ENCODE results near the gene KLHL22.
"Not testable (repeated sequence)": the region's sequence is repeated elsewhere in the genome, so short reads cannot be mapped to it uniquely, and the experiment has no call there.

Gene KLHL22

DNA sequence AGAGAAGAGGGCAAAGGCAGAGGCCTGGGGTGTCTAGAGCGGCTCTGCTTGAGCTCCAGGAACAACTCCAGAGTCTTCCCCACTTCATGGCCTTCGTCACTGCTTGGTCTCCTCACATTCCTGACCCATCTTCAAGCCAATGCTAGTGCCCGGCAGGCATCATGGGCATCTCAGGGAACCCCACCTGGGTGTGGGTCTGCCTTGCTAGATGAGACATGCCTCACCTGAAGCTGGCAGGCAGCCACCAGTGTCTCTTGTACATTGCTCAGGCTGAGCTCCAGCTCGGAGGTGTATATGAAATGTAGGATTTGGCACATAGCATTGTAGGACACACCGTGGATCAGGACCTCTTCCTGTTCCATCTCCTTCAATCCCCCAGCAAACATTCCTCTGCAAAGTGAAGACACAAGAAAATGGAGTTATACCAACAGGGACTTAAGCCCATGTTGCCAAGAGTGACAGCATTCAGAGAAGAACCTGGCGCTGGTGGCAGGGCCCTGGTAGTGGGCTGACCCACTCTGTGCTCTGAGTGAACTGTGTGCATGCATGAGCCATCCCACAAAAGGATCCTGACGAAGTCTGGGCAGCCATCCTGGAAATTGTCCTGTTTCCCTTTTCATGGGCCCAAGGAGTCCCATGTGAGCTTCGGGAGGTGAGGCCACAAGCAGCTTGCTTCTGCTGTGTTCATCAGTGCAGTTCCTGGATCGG lies 24.3 kb downstream of the KLHL22 start:
- DNase-seq (ENCODE audit: low read depth in 2 of 2): no peak

DNA sequence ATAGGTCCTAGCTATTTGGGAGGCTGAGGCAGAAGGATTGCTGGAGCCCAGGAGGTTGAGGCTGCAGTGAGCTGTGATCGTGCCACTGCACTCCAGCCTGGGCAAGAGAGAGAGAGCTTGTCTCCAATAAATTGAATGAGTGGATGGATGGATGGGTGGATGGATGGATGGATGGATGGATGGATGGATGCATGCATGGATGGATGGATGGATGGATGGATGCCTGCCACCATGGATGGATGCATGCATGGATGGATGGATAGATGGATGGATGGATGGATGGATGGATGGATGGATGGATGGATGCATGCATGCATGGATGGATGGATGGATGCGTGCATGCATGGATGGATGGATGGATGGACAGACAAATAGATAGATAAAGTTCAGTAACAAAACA lies 25.1 kb downstream of the KLHL22 start:
- not testable (repeated sequence) for DNase-seq (ENCODE audit: low read depth in 2 of 2)

DNA sequence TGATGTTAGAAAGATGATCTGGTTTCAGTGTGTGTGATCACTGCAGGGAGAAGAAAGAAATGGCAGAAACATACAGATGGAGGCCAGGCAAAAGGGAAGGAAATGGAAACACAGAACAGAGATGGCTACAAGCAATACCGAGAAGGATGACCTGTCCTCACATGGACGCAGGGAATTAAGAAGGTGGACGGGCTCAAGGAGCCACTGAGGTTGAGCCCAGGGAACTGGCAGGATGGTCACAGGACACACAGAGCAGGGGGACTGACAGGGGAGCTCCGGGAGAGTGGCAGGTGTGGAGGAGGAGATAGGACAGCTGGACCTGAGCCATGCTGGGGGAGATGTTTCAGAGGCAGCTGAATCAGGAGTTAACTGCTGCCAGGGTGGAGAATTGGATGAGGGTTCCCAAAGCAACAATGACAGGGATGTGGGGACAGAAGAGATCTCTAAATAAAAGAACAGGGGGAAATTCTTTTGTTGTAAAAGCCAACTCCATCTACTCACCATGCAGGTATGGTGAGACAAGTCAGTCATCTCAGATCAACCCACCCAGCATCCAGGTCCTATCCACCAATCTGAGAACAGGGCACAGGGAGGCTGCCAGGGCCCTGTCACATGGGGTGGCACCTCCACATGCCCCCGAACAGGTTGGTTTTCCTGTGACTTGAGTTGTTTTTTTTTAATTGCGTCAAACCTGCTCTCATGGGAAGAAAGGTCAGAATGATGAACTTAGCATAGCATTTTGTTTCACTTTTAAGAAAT lies 26.3 kb downstream of the KLHL22 start:
- DNase-seq (ENCODE audit: low read depth in 2 of 2): no peak

DNA sequence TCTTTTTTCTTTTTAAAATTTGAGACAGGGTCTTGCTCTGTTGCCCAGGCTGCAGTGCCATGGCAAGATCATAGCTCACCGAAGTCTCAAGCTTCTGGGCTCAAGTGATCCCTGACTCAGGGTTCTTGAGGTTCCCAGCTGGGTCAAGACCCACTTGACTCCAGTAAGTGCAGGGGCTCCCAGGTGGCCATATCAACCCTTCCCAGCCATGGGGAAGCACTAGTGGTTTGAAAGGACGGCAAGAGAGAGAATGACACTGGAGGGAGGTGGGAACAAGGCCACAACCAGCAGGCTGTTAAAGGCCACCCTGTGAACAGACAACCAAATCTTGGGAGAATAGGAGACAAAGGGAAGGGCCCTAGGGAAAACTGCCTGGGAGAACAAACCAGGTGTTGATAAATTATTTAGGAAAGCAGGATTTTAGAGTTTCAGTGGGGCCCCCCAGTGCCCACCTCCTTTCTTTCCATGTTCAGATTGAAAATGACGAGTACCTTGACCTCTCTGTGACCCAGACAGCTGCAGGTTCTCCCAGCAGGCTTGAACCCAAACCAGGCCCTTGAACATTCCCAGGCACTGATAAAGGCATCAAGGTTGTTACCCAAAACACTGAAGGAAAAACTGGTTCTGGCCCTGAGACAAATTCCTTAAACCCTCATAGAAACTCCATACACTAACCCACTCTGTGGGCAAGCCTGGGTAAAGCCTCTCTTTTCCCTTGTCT lies 28.8 kb downstream of the KLHL22 start:
- DNase-seq (ENCODE audit: low read depth in 2 of 2): no peak

DNA sequence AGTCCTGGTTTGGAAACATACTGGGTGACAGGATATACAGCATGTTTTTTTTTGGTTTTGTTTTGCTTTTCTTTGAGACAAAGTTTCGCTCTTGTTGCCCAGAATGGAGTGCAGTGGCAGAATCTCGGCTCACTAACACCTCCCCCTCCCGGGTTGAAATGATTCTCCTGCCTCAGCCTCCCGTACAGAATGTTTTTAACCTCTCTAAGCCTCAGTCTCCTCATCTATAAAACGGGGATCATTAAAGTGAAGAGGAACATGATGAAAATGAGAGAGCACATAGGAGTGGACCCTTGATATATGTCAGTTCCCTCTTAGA lies 29.9 kb downstream of the KLHL22 start:
- no peak for DNase-seq (ENCODE audit: low read depth in 2 of 2)

DNA sequence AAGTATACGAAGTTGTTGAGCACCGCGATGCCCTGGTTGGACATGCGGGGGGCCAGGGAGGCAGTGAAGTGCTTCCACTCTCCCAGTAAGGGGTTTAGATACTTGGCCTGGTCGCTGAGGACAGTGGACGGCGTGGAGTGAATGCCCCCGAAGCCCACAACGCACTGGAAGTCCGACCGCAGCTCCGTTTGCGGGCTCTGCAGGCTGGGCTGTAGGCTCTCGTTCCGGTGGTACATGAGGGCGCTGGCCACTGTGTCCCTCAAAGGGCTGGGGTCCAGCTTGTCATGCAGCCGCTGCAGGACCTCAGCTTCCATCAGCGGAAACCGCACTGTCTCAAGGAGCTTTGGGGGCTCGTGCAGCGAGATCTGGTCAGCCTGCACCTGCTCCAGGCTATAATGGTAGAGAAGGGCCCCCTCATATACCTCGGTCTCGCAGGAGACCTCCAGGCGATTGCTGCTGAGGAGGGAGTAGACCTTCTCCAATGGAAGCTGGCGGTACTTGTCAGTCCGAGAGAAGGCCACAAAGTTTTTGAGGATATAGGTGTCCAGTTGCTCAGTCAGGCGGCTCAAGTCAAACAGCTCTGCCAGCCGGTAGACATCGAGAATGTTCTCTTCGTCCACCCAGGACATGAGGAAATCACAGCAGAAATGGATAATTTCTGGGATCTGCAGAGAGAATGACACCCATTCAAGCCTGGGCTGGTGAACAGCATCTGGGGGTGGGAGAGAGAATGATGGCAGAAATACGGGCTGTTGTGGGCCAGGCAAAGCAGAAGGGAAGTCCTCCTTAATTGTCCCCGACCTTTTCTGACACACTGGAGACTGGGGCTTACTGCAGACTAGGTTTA lies 30.5 kb downstream of the KLHL22 start:
- no peak for DNase-seq (ENCODE audit: low read depth in 2 of 2)

DNA sequence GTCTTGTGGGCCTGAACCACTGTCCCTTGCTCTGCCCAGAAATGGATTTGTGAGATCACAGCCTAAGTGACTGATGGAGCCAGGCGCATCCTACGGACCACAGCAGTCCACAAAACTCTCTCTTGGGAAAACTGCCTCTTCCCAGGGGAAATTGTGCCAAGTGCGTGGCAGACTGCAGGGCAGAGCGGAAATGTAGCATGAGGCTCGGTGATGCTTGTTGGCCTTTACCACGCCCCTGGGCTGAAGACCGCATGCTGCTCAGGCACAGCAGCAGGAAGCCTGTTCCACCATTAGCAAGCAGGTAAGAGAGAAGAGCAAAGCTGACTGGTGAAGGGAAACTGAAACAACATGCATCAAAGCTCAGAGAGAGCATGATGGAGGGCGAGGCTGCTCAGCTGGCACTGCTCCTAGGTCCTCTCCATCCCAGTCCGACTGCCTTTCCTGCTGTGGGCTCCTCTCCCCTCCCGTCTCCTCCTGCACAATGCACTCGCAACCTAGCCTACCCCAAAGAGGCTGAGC lies 31.4 kb downstream of the KLHL22 start:
- peak; percentile 26 for DNase-seq (ENCODE audit: low read depth in 2 of 2)

DNA sequence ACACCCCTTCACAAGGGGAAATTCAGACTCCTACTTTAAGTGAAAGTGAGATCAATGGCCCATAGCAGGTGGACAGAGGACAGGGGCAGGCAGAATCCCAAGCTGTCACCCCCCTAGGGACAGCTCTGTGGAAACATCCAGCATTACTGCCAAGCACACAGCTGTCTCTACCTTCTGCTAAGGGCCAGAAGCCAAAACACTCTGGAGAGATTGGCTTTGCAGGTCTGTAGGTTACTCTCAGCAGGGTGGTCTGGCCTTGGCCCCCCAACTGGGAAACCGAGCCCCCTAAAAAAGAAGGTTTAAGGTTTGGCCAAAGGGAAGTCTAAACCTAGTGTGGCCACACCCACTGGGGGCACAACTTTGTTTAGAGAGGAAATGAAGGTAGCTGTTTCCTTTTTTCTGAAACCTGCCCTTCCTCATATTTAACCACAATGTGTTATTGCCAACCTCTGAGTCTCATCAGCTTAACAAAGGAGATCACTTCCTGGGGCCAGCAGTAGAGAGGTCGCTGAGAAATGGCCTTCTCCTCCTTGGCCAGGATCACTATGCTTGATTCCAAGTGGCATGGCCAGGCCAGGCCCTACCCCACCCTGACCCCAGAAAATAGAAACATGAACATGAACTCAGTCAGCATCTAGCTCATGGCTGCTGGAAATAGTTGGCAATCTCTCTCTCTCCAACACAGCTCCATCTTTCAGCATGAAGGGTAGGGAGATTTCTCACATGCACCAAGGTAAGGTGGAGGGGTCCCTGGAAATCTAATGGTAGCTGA lies 32.1 kb downstream of the KLHL22 start:
- DNase-seq (ENCODE audit: low read depth in 2 of 2): no peak

DNA sequence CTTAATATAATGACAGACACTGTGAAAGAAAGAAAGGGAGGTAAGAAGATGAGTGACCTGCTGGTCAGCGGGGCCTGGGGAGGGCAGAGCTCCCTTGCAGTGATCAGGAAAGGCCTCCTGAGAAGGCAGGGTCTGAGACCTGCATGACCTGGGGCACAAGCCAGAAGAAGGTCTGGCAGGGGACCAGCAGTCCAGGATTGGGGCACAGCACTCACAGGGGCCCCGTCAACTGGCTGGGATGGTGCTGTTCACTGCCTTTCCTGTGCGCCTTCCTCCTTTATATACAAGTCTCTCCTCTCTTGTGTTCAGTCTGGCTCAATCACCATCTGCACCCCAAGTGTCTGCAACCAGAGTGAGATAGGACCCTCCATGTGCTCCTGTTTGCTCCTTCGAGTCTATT lies 35.7 kb downstream of the KLHL22 start:
- no peak for DNase-seq (ENCODE audit: low read depth in 2 of 2)

DNA sequence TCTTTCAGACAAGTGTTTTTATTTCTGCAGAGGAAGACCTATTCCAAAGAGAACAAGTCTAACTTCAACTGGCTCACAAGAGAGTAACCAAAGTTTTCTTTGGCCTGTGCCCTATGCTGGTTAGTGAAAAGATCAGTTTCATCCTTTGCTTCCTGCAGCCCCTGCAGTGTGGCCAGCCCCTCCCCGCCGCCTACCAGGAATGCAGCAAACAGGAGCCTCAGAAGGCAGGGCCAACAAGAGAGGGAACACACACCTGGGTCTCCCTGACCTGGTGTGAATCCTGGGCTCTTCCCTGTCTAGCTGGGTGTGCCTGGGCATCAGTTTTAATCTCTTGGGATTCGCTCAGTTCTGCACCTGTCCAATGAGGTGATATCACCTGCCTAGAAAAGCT lies 36.4 kb downstream of the KLHL22 start:
- no peak for DNase-seq (ENCODE audit: low read depth in 2 of 2)

DNA sequence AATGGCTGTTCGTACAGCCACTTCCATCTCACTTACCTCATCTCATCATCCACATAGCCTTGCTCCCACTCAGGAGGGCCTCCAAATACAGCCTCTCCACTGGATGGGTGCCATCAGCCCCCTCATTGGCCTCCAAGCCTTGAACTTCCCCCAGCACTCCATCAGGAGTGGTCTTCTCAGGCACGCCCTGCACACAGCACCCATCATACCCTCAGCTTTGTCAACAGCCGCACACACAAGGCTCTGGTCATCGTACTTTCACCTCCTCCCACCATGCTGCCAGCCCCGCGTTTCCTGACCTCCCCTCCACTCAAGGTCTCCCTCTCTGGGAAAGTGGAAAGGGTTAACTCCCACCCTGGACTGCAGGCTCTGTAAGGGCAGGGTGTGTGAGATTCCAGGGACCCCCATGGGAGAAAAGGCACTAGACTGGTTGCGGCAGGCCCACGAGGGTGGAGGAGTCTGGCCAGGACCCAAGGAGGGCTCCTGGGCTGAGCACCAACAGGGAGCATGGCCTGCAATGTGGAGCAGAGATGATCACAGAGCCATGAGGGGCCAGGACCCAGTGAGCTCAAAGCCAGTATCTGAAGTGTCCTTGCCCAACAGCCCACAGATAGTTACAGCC lies 37.0 kb downstream of the KLHL22 start:
- no peak for DNase-seq (ENCODE audit: low read depth in 2 of 2)

DNA sequence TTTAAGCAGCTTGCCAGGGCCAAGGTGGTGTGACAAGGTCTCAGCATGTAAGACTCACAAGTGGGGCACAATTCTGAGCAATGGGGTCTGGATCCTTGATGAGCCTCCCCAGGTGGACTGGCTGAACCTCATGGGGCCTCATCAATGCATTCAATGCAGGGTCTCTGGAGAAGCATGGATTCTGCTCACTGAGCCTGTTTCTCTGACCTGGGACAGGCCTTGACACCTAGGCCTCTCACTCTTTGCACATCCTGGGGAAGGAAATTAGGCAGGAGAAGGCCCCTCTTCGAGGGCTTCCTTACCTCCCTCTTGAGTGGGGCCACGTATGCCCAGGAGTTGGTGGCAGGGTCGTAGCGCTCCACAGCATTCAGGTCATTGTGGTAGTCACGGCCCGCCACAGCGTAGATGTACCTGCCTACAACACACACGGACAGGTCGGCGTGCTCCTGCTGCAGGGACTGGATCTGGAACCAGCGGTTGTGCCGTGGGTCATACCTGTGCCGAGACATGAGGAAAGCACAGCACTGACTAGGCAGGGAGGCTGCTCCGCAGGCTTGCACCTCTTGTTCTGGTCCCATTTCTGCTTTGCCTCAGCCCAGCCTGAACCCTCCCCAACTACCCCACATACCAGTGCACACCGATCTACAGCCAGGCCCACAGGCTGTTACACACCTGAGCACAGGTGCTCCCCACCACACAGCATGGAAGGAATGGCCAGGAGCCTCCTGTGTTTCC lies 37.9 kb downstream of the KLHL22 start:
- no peak for DNase-seq (ENCODE audit: low read depth in 2 of 2)

DNA sequence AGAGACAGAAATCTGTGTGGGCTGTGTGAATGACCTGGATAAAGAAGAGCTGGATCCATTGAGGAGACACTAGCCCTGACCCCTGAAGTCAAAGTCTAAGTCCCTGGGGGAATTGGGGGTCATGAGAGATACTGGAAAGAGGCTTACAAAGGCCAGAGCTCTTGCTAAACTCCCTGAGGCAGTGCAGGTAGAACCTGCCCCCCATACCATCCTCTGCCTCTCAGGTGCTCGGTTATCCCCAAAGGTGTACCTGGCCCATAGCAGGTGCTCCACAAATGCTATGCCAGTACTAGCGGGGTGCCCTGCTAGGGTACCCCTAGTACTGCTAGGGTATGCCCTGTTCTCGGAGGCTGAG lies 38.9 kb downstream of the KLHL22 start:
- DNase-seq (ENCODE audit: low read depth in 2 of 2): no peak

DNA sequence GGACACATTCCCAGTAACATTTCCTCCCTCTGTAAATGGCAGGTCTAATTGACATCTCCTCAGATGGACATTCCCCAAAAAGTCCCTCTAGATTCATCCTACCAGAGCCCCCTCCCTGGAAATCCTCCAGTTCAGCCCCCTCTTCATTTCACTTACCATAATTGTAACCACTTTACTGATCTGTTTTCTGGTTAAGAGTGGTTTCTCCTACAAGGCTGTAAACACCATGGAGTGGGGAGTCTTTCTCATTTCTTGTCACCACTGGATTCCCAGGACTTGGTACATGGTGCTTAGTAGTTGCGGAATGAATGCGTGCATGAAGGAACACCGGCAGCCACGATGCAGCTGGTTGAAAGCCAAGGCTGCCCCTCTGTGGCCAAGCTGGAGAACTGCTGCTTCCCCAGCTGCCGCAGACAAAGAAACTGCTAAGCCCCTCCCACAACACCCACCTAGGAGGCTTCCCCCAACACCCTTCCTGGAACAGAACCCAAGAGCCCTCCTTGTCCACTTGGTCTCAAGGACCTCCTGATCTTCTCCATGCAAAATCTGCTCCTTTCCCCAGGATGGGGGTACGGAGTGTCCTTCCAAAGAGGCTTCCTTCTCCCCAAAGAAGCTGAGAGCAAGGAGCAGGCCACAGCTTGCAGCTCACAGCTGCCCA lies 39.4 kb downstream of the KLHL22 start:
- DNase-seq (ENCODE audit: low read depth in 2 of 2): peak; percentile 60 to 64

DNA sequence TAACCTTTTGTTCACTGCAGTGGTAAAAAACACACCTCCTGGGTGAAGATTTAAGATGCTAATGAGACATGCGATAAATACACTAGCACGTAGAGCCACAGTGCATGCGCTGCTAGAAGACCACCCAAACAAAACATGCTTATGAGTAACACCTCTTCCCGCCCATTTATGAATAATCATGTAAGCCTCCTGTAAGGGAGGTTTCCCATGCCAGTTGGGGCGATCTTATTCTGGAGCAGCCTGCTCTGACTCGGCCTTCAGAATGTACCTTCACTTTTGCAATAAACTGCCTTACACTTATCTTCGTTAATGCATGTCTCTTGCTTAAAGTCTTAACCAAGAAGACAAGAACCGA lies 39.9 kb downstream of the KLHL22 start:
- DNase-seq (ENCODE audit: low read depth in 2 of 2): no peak

DNA sequence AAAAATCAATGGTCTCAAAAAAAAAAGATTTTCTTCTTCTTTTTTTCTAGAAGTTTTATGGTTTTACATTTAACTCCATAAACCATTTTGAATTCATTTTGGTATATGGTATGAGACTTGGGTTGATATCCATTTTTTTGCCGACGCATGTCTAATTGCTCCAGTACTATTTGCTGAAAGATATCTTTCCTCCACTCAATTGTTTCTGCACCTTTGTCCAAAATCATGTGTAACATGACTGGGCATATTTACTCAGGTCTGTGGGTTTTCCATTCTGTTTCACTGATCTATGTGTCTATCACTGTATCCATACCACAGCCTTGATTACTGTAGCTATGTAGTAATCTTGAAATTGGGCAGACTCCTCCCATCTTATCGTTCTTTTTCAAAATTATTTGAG lies 42.4 kb downstream of the KLHL22 start:
- no peak for DNase-seq (ENCODE audit: low read depth in 2 of 2)

DNA sequence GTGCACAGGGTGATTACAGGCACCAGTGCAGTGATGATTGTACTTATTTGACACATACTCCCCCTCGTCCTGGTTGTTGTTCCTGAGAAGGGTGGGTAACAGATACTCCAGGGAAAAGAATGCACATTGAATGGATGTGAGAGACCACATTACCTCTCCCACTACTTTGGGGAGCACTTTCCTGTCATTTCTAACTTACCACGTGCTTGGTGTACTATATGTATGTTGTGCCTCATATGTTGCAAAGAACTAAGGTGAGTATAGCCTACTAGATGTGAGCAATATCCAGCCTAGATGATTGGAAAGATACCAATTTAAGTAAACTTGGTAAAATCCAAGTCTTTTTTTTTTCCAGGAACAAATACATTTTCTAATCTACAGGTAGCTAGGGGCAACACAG lies 43.7 kb downstream of the KLHL22 start:
- DNase-seq (ENCODE audit: low read depth in 2 of 2): no peak

DNA sequence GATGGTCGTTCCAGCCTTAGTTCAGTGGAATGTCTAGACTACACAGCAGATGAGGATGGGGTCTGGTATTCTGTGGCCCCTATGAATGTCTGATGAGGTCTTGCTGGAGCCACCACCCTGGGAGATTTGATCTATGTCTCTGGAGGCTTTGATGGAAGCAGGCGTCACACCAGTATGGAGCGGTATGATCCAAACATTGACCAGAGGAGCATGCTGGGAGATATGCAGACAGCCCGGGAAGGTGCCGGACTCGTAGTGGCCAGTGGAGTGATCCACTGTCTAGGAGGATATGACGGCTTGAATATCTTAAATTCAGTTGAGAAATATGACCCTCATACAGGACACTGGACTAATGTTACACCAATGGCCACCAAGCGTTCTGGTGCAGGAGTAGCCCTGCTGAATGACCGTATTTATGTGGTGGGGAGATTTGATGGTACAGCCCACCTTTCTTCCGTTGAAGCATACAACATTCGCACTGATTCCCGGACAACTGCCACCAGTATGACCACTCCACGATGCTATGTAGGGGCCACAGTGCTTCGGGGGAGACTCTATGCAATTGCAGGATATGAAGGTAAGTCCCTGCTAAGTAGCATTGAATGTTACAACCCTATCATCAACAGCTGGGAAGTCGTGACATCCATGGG lies 44.3 kb downstream of the KLHL22 start:
- not testable (repeated sequence) for DNase-seq (ENCODE audit: low read depth in 2 of 2)

DNA sequence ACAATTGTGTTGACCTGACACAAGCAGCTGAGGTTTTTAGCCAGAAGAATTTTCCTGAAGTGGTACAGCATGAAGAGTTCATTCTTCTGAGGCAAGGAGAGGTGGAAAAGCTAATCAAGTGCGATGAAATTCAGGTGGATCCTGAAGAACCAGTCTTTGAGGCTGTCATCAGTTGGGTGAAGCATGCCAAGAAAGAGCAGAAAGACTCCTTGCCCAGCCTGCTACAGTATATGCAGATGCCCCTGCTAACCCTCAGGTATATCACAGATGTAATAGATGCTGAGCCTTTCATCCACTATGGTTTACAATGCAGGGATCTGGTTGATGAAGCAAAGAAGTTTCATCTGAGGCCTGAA lies 45.1 kb downstream of the KLHL22 start:
- DNase-seq (ENCODE audit: low read depth in 2 of 2): no peak
